GM12874 (cell line): ENCODE data around the gene ADGRF5.

Source experiments
- CTCF ChIP-seq: IDR thresholded peaks from 2 replicates; pipeline ENCODE4 v1.5.1; 2011; ENCODE audit warnings: low read depth, mild to moderate bottlenecking, control low read depth, low read length, moderate library complexity; ENCODE audit not compliant: insufficient read depth

Gene ADGRF5

GRCh38 chr6:46845126-46845525 is 76.6 kb downstream of the ADGRF5 start:
- TF ChIP-seq CTCF, result no peak

GRCh38 chr6:46838033-46838432 is 83.7 kb downstream of the ADGRF5 start:
- no peak for TF ChIP-seq CTCF

- TF ChIP-seq CTCF, result no peak
Measured at GRCh38 chr6:46832816-46833215, 88.9 kb downstream of the ADGRF5 start.

GRCh38 chr6:46828939-46829338 is 92.8 kb downstream of the ADGRF5 start:
- no peak for TF ChIP-seq CTCF

GRCh38 chr6:46821458-46821881 is 100.3 kb downstream of the ADGRF5 start:
- no peak for TF ChIP-seq CTCF

- no peak for TF ChIP-seq CTCF
Measured at GRCh38 chr6:46819561-46819960, 102.2 kb downstream of the ADGRF5 start.

GRCh38 chr6:46816626-46817025 is 105.1 kb downstream of the ADGRF5 start:
- no peak for TF ChIP-seq CTCF

- TF ChIP-seq CTCF, result no peak
Measured at GRCh38 chr6:46815130-46815529, 106.6 kb downstream of the ADGRF5 start.
